Measurements from ENCODE around the gene SOBP. TPM values are rescaled to one million over a fixed set of nuclear protein-coding genes. Genes with fewer than 3 reads are reported as not detected.

SOBP gene
- total and polyA plus RNA-seq, 2 donors (not counting 3 experiments of a cell fraction or from before 2014, with no cell fraction given) = 0.35 to 6.6 TPM

DNA sequence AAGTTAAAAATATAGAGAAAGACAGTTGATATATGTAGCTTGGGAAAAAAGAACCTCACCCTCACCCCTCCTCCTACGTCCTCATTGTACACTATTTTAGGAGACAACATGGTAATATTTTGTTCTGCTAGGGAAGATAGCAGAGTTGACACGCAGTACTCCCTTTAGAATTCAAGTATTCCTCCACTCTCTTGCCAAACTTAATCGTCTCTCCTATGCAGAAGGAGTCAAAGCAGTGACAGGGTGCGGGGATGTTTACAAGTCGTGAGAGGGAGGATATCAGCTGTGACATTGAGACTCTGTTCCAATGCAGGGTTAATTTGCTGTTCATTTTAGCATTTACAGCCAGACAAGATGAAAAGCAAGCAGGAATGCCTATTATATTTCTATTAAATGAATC is 97.5 kb downstream of the SOBP start:
- intact Hi-C loops (cut with micrococcal nuclease) = no loop called here
- Histone ChIP-seq H3K79me2 (ENCODE audit: control insufficient read depth, insufficient read depth, low read length) (no peaks in the 10 kb centered on the region), H3K9me1 (replicated peaks; ENCODE audit: control insufficient read depth, extremely low read depth, insufficient read depth, low read length) (no peaks in the 10 kb centered on the region), H3K4me1 (ENCODE audit: control insufficient read depth, extremely low read depth, insufficient read depth, low read length) (no peaks in the 10 kb centered on the region), H3K9ac (replicated peaks; ENCODE audit: extremely low read depth, insufficient read depth, low read length) (no peak overlapping the region), H2AFZ (ENCODE audit: low read depth, low read length) (no peak overlapping the region), H3K4me2 (ENCODE audit: insufficient read depth, low read length) (no peak overlapping the region), H3K27me3 (ENCODE audit: control insufficient read depth in 2 of 2, insufficient read depth in 2 of 2, low read length in 2 of 2) (no peaks in the 10 kb centered on the region), H3K9me3 (replicated peaks; ENCODE audit: control insufficient read depth, insufficient read depth, low read length) (no peaks in the 10 kb centered on the region), H4K20me1 (replicated peaks; ENCODE audit: control insufficient read depth, extremely low read depth, insufficient read depth, low read length) (no peaks in the 10 kb centered on the region), H3K4me3 (replicated peaks in 1 of 3; ENCODE audit: insufficient read depth in 1 of 3, low read depth in 1 of 3, low read length in 3 of 3) (no peak overlapping the region), H3K36me3 (ENCODE audit: control insufficient read depth in 2 of 2, extremely low read depth in 1 of 2, insufficient read depth in 2 of 2, low read length in 2 of 2) (no peaks in the 10 kb centered on the region), H3K27ac (ENCODE audit: insufficient read depth, low read depth, low read length) (no peak overlapping the region)
- no peak for DNase-seq (ENCODE audit: low read depth, low spot score)
- ChIA-PET POLR2A (no interaction called here), CTCF (interaction anchor here (1.3 kb wide), 1 partner anchor 16 kb away, joined by 3 read pairs; no protein-coding TSS in a partner anchor)
- dilution Hi-C loops (cut with MboI; ENCODE audit: extremely low pct_ligation_motif_present, low sequenced_read_pairs) = no loop called here
- TF ChIP-seq MYC (IDR thresholded peaks at IDR 0.05; ENCODE audit: low read depth, low read length) (no peak), FOS (IDR thresholded peaks at IDR 0.05; ENCODE audit: borderline replicate concordance, insufficient read depth, low read length) (no peak), GATA2 (IDR thresholded peaks at IDR 0.05; ENCODE audit: insufficient read depth, insufficient read length, low read depth, low read length) (no peak), EZH2 (IDR thresholded peaks at IDR 0.05; ENCODE audit: borderline replicate concordance, low read depth, low read length, severe bottlenecking) (no peak), POLR2AphosphoS5 (IDR thresholded peaks at IDR 0.05; ENCODE audit: insufficient read depth, low read depth, low read length) (no peak), JUN (IDR thresholded peaks at IDR 0.05; ENCODE audit: borderline replicate concordance, insufficient read depth, insufficient read length, low read depth) (no peak), POLR2A (IDR thresholded peaks at IDR 0.05; ENCODE audit: low read depth, low read length) (no peak)
- TF ChIP-seq, protein P1, sequence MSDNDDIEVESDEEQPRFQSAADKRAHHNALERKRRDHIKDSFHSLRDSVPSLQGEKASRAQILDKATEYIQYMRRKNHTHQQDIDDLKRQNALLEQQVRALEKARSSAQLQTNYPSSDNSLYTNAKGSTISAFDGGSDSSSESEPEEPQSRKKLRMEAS (IDR thresholded peaks at IDR 0.05; ENCODE audit: insufficient read depth, insufficient read length) = no peak
- TF ChIP-seq, protein P2, sequence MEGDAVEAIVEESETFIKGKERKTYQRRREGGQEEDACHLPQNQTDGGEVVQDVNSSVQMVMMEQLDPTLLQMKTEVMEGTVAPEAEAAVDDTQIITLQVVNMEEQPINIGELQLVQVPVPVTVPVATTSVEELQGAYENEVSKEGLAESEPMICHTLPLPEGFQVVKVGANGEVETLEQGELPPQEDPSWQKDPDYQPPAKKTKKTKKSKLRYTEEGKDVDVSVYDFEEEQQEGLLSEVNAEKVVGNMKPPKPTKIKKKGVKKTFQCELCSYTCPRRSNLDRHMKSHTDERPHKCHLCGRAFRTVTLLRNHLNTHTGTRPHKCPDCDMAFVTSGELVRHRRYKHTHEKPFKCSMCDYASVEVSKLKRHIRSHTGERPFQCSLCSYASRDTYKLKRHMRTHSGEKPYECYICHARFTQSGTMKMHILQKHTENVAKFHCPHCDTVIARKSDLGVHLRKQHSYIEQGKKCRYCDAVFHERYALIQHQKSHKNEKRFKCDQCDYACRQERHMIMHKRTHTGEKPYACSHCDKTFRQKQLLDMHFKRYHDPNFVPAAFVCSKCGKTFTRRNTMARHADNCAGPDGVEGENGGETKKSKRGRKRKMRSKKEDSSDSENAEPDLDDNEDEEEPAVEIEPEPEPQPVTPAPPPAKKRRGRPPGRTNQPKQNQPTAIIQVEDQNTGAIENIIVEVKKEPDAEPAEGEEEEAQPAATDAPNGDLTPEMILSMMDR (IDR thresholded peaks at IDR 0.05; ENCODE audit: extremely low read depth in 1 of 2, insufficient read depth in 1 of 2, low read depth in 1 of 2, low read length in 2 of 2) = no peak
- FAIRE-seq = no peak
- BruUV-seq (replicated peaks) = no TSS peak
